A549 (cell line): ENCODE measurements around the gene DGKH. TPM values are rescaled to one million over a fixed set of nuclear protein-coding genes. Genes with fewer than 3 reads are reported as not detected.
"Not testable (repeated sequence)": the region's sequence is repeated elsewhere in the genome, so short reads cannot be mapped to it uniquely, and the experiment has no call there.

Experiments
- ATAC-seq, 2 experiments: fragments of 200-7000 bp in 1 of 2; fragments of >200 bp in 1 of 2; cut with Nextera tagmentation in 1 of 2; cut with Tn5 transposase in 1 of 2; 3 replicates each; pipeline versions ENCODE4 v1.8.0 to v1.9.1; 2018 to 2020; ENCODE audit warnings: mild to moderate bottlenecking in 1 of 2, moderate library complexity in 1 of 2
- CTCF ChIA-PET: fragments of 300-600 bp; sonication (Branson Sonifier 250); formaldehyde crosslinking; extraction: SDS; loops from one replicate; lab custom pipeline; 2021; ENCODE audit warnings: antibody characterized with exemption, inconsistent platforms; lab: Yijun Ruan, JAX
- POLR2A ChIA-PET: fragments of 350-600 bp; formaldehyde crosslinking; extraction: SDS; loops from one replicate; lab custom pipeline; 2021; ENCODE audit warnings: antibody characterized with exemption, inconsistent platforms; lab: Yijun Ruan, JAX
- DNase-seq, 2 experiments: peaks; one replicate each; pipeline versions ENCODE4 v3.0.0 to v3.0.0-alpha.2; 2011 to 2016; ENCODE audit warnings: low read depth in 1 of 2, low spot score in 1 of 2
- FAIRE-seq: peaks from 2 replicates; lab custom pipeline; 2011; peaks lifted over from hg19 to GRCh38; lab: Jason Lieb, UNC
- H3K27ac ChIP-seq, 2 experiments: fragments of >200 bp; sonication (Bioruptor Twin); formaldehyde crosslinking; 3 replicates each; pipeline ENCODE4 v1.5.1; 2016 to 2017
- H3K4me1 ChIP-seq: fragments of >200 bp; sonication (Bioruptor Twin); formaldehyde crosslinking; 3 replicates; pipeline ENCODE4 v1.6.1; 2016
- H3K4me2 ChIP-seq: fragments of >200 bp; sonication (Bioruptor Twin); formaldehyde crosslinking; 3 replicates; pipeline ENCODE4 v1.6.1; 2016
- H3K4me3 ChIP-seq: fragments of >200 bp; sonication (Bioruptor Twin); formaldehyde crosslinking; 3 replicates; pipeline ENCODE4 v1.5.1; 2016
- H3K9me3 ChIP-seq: fragments of >200 bp; sonication (Bioruptor Twin); formaldehyde crosslinking; 3 replicates; pipeline ENCODE4 v1.6.1; 2016
- ATOH8 ChIP-seq: fragments of 250-450 bp; sonication (Bioruptor Pico); IDR thresholded peaks from 2 replicates; pipeline ENCODE4 v1.5.0; 2020; ENCODE audit warnings: low read depth, mild to moderate bottlenecking, moderate library complexity
- BHLHE40 ChIP-seq: IDR thresholded peaks from 2 replicates; pipeline ENCODE4 v1.6.1; 2012; ENCODE audit warnings: low read depth, low read length, inconsistent platforms
- EP300 ChIP-seq, 2 experiments: fragments of >200 bp; sonication (Bioruptor Twin); formaldehyde crosslinking; IDR thresholded peaks; 2 replicates in 1 of 2; 3 replicates in 1 of 2; pipeline ENCODE4 v1.6.1; 2016 to 2017
- FOSL2 ChIP-seq, 2 experiments: fragments of 450-650 bp in 1 of 2; fragments of >200 bp in 1 of 2; sonication (Bioruptor Twin) in 1 of 2; formaldehyde crosslinking; IDR thresholded peaks; 2 replicates each; pipeline versions ENCODE4 v1.5.0 to v1.6.1; 2016 to 2020; ENCODE audit warnings: mild to moderate bottlenecking in 1 of 2, moderate library complexity in 1 of 2
- HMGXB4 ChIP-seq: fragments of 250-450 bp; sonication (Bioruptor Pico); IDR thresholded peaks from 2 replicates; pipeline ENCODE4 v1.5.0; 2021; ENCODE audit warnings: mild to moderate bottlenecking, moderate library complexity, borderline replicate concordance
- HOXB5 ChIP-seq: fragments of 250-450 bp; sonication (Bioruptor Pico); IDR thresholded peaks from 2 replicates; pipeline ENCODE4 v1.5.0; 2020; ENCODE audit warnings: mild to moderate bottlenecking, moderate library complexity
- KDM1A ChIP-seq: fragments of 200-600 bp; sonication (generic); IDR thresholded peaks from 2 replicates; pipeline ENCODE4 v1.6.1; 2016; ENCODE audit warnings: low read depth, mild to moderate bottlenecking
- KDM5A ChIP-seq: fragments of 200-600 bp; sonication (generic); IDR thresholded peaks from 2 replicates; pipeline ENCODE4 v1.6.1; 2016; ENCODE audit warnings: antibody characterized with exemption, mild to moderate bottlenecking
- MAX ChIP-seq: IDR thresholded peaks from 2 replicates; pipeline ENCODE4 v1.6.1; 2012
- MYC ChIP-seq: IDR thresholded peaks from 2 replicates; pipeline ENCODE4 v1.6.1; 2012; ENCODE audit warnings: mild to moderate bottlenecking, inconsistent platforms, low read length, improper control_type of control experiment, borderline replicate concordance
- NPAS2 ChIP-seq: fragments of 250-450 bp; sonication (Bioruptor Pico); IDR thresholded peaks from 2 replicates; pipeline ENCODE4 v1.8.0; 2022; ENCODE audit warnings: mild to moderate bottlenecking, moderate library complexity, borderline replicate concordance
- POLR2A ChIP-seq: IDR thresholded peaks from 2 replicates; pipeline ENCODE4 v1.6.1; 2012; ENCODE audit warnings: mild to moderate bottlenecking, low read length
- RCOR1 ChIP-seq: fragments of 150-350 bp; IDR thresholded peaks from 2 replicates; pipeline ENCODE4 v1.6.1; 2014; ENCODE audit warnings: antibody characterized with exemption, low read length, low read depth
- RFX5 ChIP-seq: fragments of 450-650 bp; IDR thresholded peaks from 2 replicates; pipeline ENCODE4 v1.7.1; 2014; ENCODE audit warnings: antibody characterized with exemption, mild to moderate bottlenecking, moderate library complexity
- RNF2 ChIP-seq: fragments of 200-600 bp; sonication (generic); IDR thresholded peaks from 2 replicates; pipeline ENCODE4 v1.6.1; 2016; ENCODE audit warnings: low read depth, mild to moderate bottlenecking, antibody characterized with exemption, moderate library complexity, borderline replicate concordance
- SMC3 ChIP-seq: fragments of >200 bp; sonication (Bioruptor Twin); formaldehyde crosslinking; IDR thresholded peaks from 3 replicates; pipeline ENCODE4 v1.6.1; 2018; ENCODE audit warnings: inconsistent platforms
- ZFP36 ChIP-seq: fragments of 450-650 bp; IDR thresholded peaks from 2 replicates; pipeline ENCODE4 v1.6.1; 2014; ENCODE audit warnings: borderline replicate concordance; ENCODE audit not compliant: partially characterized antibody
- WGBS: methylation state at CpG from one replicate; pipeline ENCODE4 v1.1.6; 2017; ENCODE audit errors: missing lambda C conversion rate; 5-methylcytosine and 5-hydroxymethylcytosine counted together
- polyA plus RNA-seq, 4 experiments: library from polyadenylated mRNA; depleted of rRNA in 3 of 4; stranded (reverse); fragments of >200 nt; fragmentation: RNase III in 1 of 4; extraction: RNeasy Plus Mini Kit Qiagen cat#74134 plus additional on column Dnase treatment in 1 of 4; gene quantifications; 2 replicates in 3 of 4; 3 replicates in 1 of 4; pipeline ENCODE4 v1.2.3, GENCODE V29; 2011 to 2017
- TF ChIP-seq, protein P1 (sequence below): fragments of >200 bp; sonication (Bioruptor Twin); formaldehyde crosslinking; IDR thresholded peaks from 2 replicates; pipeline ENCODE4 v1.6.1; 2016
- TF ChIP-seq, protein P2 (sequence below): fragments of 150-350 bp; IDR thresholded peaks from 2 replicates; pipeline ENCODE4 v1.6.1; 2014; ENCODE audit warnings: low read depth, mild to moderate bottlenecking, low read length

DGKH gene
- polyA plus RNA-seq, 2 of the 4 experiments (the other 2 are of a cell fraction): 3.8 to 6.7 TPM

DNA sequence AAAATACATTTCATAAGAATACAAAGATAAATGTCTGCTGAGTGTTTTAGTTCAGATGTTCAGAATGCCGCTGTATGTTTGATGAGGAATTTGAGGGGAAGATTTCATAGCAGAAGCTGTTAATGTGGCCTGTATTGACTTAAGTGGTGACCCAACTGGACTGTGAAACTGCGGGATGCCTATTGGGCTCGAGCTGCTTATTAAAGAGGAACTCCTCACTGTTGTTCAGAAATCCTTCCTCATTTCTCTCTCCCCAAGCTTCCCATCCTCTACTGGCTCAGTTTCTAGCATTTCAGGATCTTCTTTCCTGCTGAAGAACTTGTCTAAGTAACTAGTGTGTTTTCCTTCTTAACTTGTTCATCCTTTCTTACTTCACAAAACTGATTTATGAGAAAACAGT lies 20.4 kb downstream of the DGKH start:
- no peak for TF ChIP-seq BHLHE40
- TF ChIP-seq EP300 (IDR thresholded peaks at IDR 0.05): no peak
- TF ChIP-seq RFX5: no peak
- no peak for TF ChIP-seq ATOH8
- TF ChIP-seq HOXB5: no peak
- no peak for TF ChIP-seq MYC
- TF ChIP-seq, protein P1, sequence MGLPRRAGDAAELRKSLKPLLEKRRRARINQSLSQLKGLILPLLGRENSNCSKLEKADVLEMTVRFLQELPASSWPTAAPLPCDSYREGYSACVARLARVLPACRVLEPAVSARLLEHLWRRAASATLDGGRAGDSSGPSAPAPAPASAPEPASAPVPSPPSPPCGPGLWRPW: no peak
- TF ChIP-seq FOSL2 (IDR thresholded peaks at IDR 0.05): no peak
- TF ChIP-seq FOSL2 (CRISPR knock-in tag; IDR thresholded peaks at IDR 0.05): no peak
- TF ChIP-seq MAX: no peak
- TF ChIP-seq ZFP36: no peak
- TF ChIP-seq RCOR1: no peak
- TF ChIP-seq POLR2A: no peak
- no peak for TF ChIP-seq NPAS2 (CRISPR knock-in tag)
- TF ChIP-seq KDM5A: no peak
- TF ChIP-seq SMC3: no peak
- TF ChIP-seq, protein P2, sequence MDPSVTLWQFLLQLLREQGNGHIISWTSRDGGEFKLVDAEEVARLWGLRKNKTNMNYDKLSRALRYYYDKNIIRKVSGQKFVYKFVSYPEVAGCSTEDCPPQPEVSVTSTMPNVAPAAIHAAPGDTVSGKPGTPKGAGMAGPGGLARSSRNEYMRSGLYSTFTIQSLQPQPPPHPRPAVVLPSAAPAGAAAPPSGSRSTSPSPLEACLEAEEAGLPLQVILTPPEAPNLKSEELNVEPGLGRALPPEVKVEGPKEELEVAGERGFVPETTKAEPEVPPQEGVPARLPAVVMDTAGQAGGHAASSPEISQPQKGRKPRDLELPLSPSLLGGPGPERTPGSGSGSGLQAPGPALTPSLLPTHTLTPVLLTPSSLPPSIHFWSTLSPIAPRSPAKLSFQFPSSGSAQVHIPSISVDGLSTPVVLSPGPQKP: no peak
- TF ChIP-seq KDM1A: no peak
- no peak for TF ChIP-seq HMGXB4 (CRISPR knock-in tag)
- TF ChIP-seq RNF2: no peak

GRCh38 chr13:42070599-42070998 lies 22.2 kb downstream of the DGKH start:
- WGBS: 84% methylated on average over 2 of the region's 2 CpGs
- POLR2A ChIA-PET: not testable (repeated sequence)

More for the DNA sequence above, 20.4 kb downstream of the DGKH start:
- ChIA-PET CTCF (no interaction called here), POLR2A (no interaction called here)
- DNase-seq: no peak
- WGBS: 90% methylated on average over 3 of the region's 3 CpGs
- Histone ChIP-seq H3K4me3 (no peak overlapping the region), H3K27ac (no peak overlapping the region), H3K9me3 (no peaks in the 10 kb centered on the region), H3K4me1 (peaks cover 7% of the 10 kb centered on the region; the same call in 1 of the 3 replicates), H3K4me2 (no peak overlapping the region)
- no peak for FAIRE-seq
- ATAC-seq: no peak

DNA sequence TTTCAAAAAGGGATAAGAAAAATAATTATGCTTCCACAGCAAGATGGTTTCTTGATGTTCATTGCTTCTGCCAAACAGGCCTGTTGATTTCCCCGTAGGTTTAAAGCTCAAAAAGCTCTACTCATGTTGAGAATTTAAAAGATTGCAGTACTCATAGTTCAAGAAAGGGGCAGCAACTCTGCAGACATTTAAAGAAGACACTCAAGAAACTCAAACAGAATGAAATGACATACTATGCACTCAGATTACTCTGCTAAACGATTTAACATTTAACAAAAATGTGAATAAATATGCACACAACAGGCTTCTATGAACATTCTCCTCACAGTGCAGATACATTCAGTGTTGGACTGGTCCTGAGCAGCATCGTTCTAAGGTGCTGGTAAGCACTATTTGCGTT lies 22.7 kb downstream of the DGKH start:
- H3K27ac ChIP-seq, CTCF ChIA-PET, H3K4me2 ChIP-seq, ATAC-seq, POLR2A ChIA-PET, FAIRE-seq, H3K9me3 ChIP-seq, H3K4me3 ChIP-seq, DNase-seq: not testable (repeated sequence)
- H3K4me1 ChIP-seq: peaks cover 11% of the 10 kb centered on the region; the same call in 1 of the 3 replicates
- 91% methylated on average over 4 of the region's 4 CpGs for WGBS

More at GRCh38 chr13:42070599-42070998, 22.2 kb downstream of the DGKH start:
- H3K4me1 ChIP-seq, DNase-seq, H3K4me2 ChIP-seq, CTCF ChIA-PET, H3K9me3 ChIP-seq, ATAC-seq, FAIRE-seq, H3K4me3 ChIP-seq, H3K27ac ChIP-seq: not testable (repeated sequence)
